Measurements from ENCODE around the gene RNF182. TPM values are rescaled to one million over a fixed set of nuclear protein-coding genes. Genes with fewer than 3 reads are reported as not detected.

The RNF182 gene
- total RNA-seq, 2 experiments from 2014 or later = not detected

DNA sequence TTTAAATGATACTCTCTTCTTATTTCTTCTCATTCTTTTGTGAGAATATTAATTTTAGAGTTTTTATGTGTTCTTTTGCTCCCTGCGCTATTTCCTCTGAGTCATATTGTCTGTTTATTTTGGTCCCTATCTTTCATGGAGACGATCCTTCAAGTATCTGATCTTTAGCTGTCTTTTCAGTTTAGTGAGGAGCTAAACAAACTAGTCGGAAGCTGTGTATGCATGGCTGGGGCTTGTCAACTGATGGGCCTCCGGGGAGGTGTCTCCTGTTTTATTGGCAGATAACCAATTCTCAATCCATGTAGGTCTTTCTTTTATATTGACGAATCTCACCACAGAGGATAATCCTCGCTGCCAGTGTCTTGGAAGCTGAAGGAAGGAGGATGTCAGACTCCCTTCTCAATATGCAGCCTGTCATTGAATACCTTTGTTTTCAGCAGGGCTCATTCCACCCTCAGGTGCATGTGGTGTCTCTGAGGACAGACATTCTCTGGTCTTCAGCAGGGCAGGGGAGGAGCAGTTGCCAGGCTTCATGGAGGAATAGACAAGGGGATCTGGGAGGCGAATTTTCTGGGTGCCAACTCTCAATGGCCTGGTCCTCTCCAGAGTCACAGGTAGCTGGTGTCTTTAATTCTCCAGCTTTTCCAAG, 64.9 kb downstream of the RNF182 start:
- H3K36me3 Mint-ChIP-seq (ENCODE audit: low read depth) = no peaks in the 10 kb centered on the region
- peaks cover 39% of the 10 kb centered on the region for H3K27me3 Mint-ChIP-seq
- no peak overlapping the region for H3K27ac Mint-ChIP-seq
- no peak overlapping the region for H3K4me3 Mint-ChIP-seq
- ATAC-seq (no peak), DNase-seq (no peak)
- POLR2A ChIA-PET = no interaction called here
- CTCF ChIA-PET = interaction anchor here (1.2 kb wide), 1 partner anchor 81 kb away, joined by 3 read pairs; no protein-coding TSS in a partner anchor
- no peaks in the 10 kb centered on the region for H3K9me3 Mint-ChIP-seq (ENCODE audit: low read depth)
- H3K4me1 Mint-ChIP-seq = no peaks in the 10 kb centered on the region
- intact Hi-C loops (cut with DNase I, micrococcal nuclease) = no loop called here

GRCh38 chr6:13990796-13991195, 66.0 kb downstream of the RNF182 start:
- intact Hi-C loops (cut with DNase I, micrococcal nuclease) = no loop called here
- Mint-ChIP-seq H3K36me3 (ENCODE audit: low read depth) (no peaks in the 10 kb centered on the region), H3K4me3 (no peak overlapping the region), H3K27me3 (peaks cover 43% of the 10 kb centered on the region), H3K27ac (no peak overlapping the region), H3K9me3 (ENCODE audit: low read depth) (no peaks in the 10 kb centered on the region), H3K4me1 (no peaks in the 10 kb centered on the region)
- ChIA-PET POLR2A (no interaction called here), CTCF (interaction anchor here (1.0 kb wide), 1 partner anchor 82 kb away, joined by 3 read pairs; no protein-coding TSS in a partner anchor)
- no peak for DNase-seq
- ATAC-seq = no peak

- Mint-ChIP-seq H3K9me3 (ENCODE audit: low read depth) (no peaks in the 10 kb centered on the region), H3K4me3 (no peak overlapping the region), H3K27ac (no peak overlapping the region), H3K36me3 (ENCODE audit: low read depth) (no peaks in the 10 kb centered on the region), H3K4me1 (no peaks in the 10 kb centered on the region), H3K27me3 (peaks cover 41% of the 10 kb centered on the region)
- ATAC-seq (no peak), DNase-seq (no peak)
- intact Hi-C loops (cut with DNase I, micrococcal nuclease) = no loop called here
- CTCF ChIA-PET = interaction anchor here (1.0 kb wide), 1 partner anchor 83 kb away, joined by 3 read pairs; no protein-coding TSS in a partner anchor
- POLR2A ChIA-PET = no interaction called here
These were observed 66.6 kb downstream of the RNF182 start for GRCh38 chr6:13991393-13991792.

GRCh38 chr6:13992417-13993055, 67.8 kb downstream of the RNF182 start:
- CTCF ChIA-PET = interaction anchor here (0.6 kb wide), 1 partner anchor 115 kb away, joined by 3 read pairs; no protein-coding TSS in a partner anchor

GRCh38 chr6:13993416-13993815, 68.7 kb downstream of the RNF182 start:
- intact Hi-C loops (cut with DNase I, micrococcal nuclease) = no loop called here
- Mint-ChIP-seq H3K4me1 (no peaks in the 10 kb centered on the region), H3K27me3 (peaks cover 32% of the 10 kb centered on the region), H3K27ac (no peak overlapping the region), H3K9me3 (ENCODE audit: low read depth) (no peaks in the 10 kb centered on the region), H3K4me3 (no peak overlapping the region), H3K36me3 (ENCODE audit: low read depth) (no peaks in the 10 kb centered on the region)
- ChIA-PET CTCF (interaction anchor here (0.7 kb wide), 1 partner anchor 83 kb away, joined by 3 read pairs; no protein-coding TSS in a partner anchor), POLR2A (no interaction called here)
- no peak for ATAC-seq
- DNase-seq = no peak

More at GRCh38 chr6:13992417-13993055, 67.8 kb downstream of the RNF182 start:
- ATAC-seq (no peak), DNase-seq (no peak)
- H3K36me3 Mint-ChIP-seq (ENCODE audit: low read depth) = no peaks in the 10 kb centered on the region
- intact Hi-C loops (cut with DNase I, micrococcal nuclease) = no loop called here
- H3K4me1 Mint-ChIP-seq = no peaks in the 10 kb centered on the region
- POLR2A ChIA-PET = no interaction called here
- no peaks in the 10 kb centered on the region for H3K9me3 Mint-ChIP-seq (ENCODE audit: low read depth)
- H3K4me3 Mint-ChIP-seq = no peak overlapping the region
- H3K27me3 Mint-ChIP-seq = peaks cover 35% of the 10 kb centered on the region
- H3K27ac Mint-ChIP-seq = no peak overlapping the region

GRCh38 chr6:13998356-13998755, 73.6 kb downstream of the RNF182 start:
- intact Hi-C loops (cut with DNase I, micrococcal nuclease) = no loop called here

DNA sequence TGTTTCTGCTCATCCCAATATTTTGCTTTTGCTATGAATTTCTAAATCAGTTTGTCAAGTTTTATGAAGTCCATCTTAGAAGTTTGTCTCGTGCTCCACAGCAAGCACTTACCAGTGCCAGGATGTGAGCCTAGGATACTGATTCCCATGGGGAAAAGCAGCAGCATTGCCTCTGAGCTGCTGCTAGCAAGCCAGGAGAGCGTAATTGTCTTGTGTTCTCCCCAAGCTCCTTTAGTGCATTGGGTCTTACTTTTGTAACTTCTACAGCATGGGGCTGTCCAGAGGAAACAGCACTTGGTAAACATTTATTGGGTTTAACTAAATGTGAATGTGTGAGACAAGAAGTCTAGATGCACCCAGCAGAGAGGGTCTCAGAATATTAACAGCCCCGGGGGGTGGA, 76.1 kb downstream of the RNF182 start:
- no peaks in the 10 kb centered on the region for H3K9me3 Mint-ChIP-seq (ENCODE audit: low read depth)
- no peaks in the 10 kb centered on the region for H3K36me3 Mint-ChIP-seq (ENCODE audit: low read depth)
- peaks cover 6% of the 10 kb centered on the region for H3K27me3 Mint-ChIP-seq
- ATAC-seq (no peak), DNase-seq (no peak)
- H3K4me3 Mint-ChIP-seq = no peak overlapping the region
- H3K27ac Mint-ChIP-seq = no peak overlapping the region
- POLR2A ChIA-PET = no interaction called here
- CTCF ChIA-PET = interaction anchor here (0.6 to 0.7 kb wide), 2 partner anchors 35 to 109 kb away, joined by 3 to 4 read pairs; no protein-coding TSS in a partner anchor
- no peaks in the 10 kb centered on the region for H3K4me1 Mint-ChIP-seq
- intact Hi-C loops (cut with DNase I, micrococcal nuclease) = no loop called here

More at GRCh38 chr6:13998356-13998755, 73.6 kb downstream of the RNF182 start:
- Mint-ChIP-seq H3K9me3 (ENCODE audit: low read depth) (no peaks in the 10 kb centered on the region), H3K27ac (no peak overlapping the region), H3K4me1 (no peaks in the 10 kb centered on the region), H3K36me3 (ENCODE audit: low read depth) (no peaks in the 10 kb centered on the region), H3K27me3 (peaks cover 20% of the 10 kb centered on the region), H3K4me3 (no peak overlapping the region)
- ATAC-seq = no peak
- ChIA-PET CTCF (interaction anchor here (0.6 to 1.3 kb wide), 3 partner anchors 40 to 136 kb away, joined by 3 to 5 read pairs (median 4); no protein-coding TSS in a partner anchor), POLR2A (no interaction called here)
- no peak for DNase-seq

DNA sequence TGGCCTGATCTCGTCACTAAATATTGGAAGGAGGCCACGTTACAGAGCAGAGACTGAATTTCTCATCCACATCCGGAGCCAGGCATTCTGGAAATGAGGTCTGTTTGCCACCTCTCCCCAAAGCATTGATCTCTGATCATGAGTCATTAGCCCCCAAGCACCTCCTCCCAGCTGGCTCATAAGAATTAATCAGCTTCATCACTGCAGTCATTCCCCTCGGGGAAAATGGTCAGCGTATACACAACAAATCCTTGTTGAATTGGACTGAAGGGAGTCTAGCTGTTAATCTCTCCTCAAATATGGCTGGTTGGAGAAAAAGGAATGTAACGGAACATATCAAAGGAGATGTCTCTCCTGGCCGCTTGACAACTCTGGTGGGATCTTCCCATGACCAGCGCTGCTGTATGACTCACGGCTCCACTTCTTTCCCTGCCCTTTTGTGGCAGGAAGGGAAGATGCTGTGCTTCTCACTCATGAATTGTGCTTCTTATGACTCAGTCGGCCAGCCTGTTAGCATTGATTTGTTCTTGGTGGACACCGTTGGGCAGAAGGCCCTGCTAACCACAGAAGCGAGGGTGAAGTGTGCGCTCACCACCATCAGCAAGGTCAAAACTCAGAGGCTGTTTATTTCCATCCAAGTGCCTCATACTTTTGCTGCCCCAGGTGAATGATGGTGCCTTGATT, 76.7 kb downstream of the RNF182 start:
- DNase-seq (no peak), ATAC-seq (no peak)
- Mint-ChIP-seq H3K27ac (no peak overlapping the region), H3K4me1 (no peaks in the 10 kb centered on the region), H3K36me3 (ENCODE audit: low read depth) (no peaks in the 10 kb centered on the region), H3K27me3 (peaks cover 6% of the 10 kb centered on the region), H3K9me3 (ENCODE audit: low read depth) (no peaks in the 10 kb centered on the region), H3K4me3 (no peak overlapping the region)
- ChIA-PET POLR2A (no interaction called here), CTCF (interaction anchor here (0.6 to 0.7 kb wide), 3 partner anchors 34 to 1768 kb away, joined by 3 to 4 read pairs (median 3); no protein-coding TSS in a partner anchor)
- intact Hi-C loops (cut with DNase I, micrococcal nuclease) = no loop called here

GRCh38 chr6:14002176-14002947, 77.6 kb downstream of the RNF182 start:
- Mint-ChIP-seq H3K9me3 (ENCODE audit: low read depth) (no peaks in the 10 kb centered on the region), H3K4me3 (no peak overlapping the region), H3K36me3 (ENCODE audit: low read depth) (no peaks in the 10 kb centered on the region), H3K27me3 (peaks cover 8% of the 10 kb centered on the region), H3K4me1 (no peaks in the 10 kb centered on the region), H3K27ac (no peak overlapping the region)
- ATAC-seq (no peak), DNase-seq (peak; percentile 9)
- CTCF ChIA-PET = interaction anchor here (0.6 kb wide), 1 partner anchor 1768 kb away, joined by 3 read pairs; no protein-coding TSS in a partner anchor
- POLR2A ChIA-PET = no interaction called here
- intact Hi-C loops (cut with DNase I, micrococcal nuclease) = no loop called here

- Mint-ChIP-seq H3K9me3 (ENCODE audit: low read depth) (no peaks in the 10 kb centered on the region), H3K27ac (no peak overlapping the region), H3K27me3 (peaks cover 5% of the 10 kb centered on the region), H3K4me1 (no peaks in the 10 kb centered on the region), H3K36me3 (ENCODE audit: low read depth) (no peaks in the 10 kb centered on the region), H3K4me3 (no peak overlapping the region)
- DNase-seq (no peak), ATAC-seq (no peak)
- ChIA-PET POLR2A (no interaction called here), CTCF (no interaction called here)
- intact Hi-C loops (cut with DNase I, micrococcal nuclease) = no loop called here
These were observed 79.5 kb downstream of the RNF182 start for GRCh38 chr6:14004258-14004657.

DNA sequence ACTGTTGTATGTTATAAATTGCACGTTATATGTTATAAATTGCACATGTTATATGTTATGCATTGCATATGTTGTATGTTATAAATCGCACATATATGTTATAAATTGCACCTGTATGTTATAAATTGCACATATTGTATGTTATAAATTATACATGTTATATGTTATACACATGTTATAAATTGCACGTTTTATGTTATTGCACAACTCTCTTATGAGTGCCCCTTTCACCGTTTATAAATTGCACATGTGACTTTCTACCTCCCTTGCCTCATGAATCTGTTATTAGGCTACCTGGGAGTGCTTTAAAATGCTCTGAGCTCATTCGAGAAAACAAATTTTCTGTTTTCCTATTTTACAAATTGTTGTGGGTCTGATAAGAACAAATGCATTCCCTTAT, 84.1 kb downstream of the RNF182 start:
- CTCF ChIA-PET = interaction anchor here (0.6 kb wide), 1 partner anchor 38 kb away, joined by 3 read pairs; no protein-coding TSS in a partner anchor

More for the DNA sequence above, 84.1 kb downstream of the RNF182 start:
- ATAC-seq (no peak), DNase-seq (no peak)
- POLR2A ChIA-PET = no interaction called here
- no peaks in the 10 kb centered on the region for H3K4me1 Mint-ChIP-seq
- H3K9me3 Mint-ChIP-seq (ENCODE audit: low read depth) = no peaks in the 10 kb centered on the region
- no peak overlapping the region for H3K4me3 Mint-ChIP-seq
- intact Hi-C loops (cut with DNase I, micrococcal nuclease) = no loop called here
- H3K27ac Mint-ChIP-seq = no peak overlapping the region
- no peaks in the 10 kb centered on the region for H3K36me3 Mint-ChIP-seq (ENCODE audit: low read depth)
- peaks cover 10% of the 10 kb centered on the region for H3K27me3 Mint-ChIP-seq

Measured in activated CD4-positive, alpha-beta T cell treated with anti-CD3 and anti-CD28 coated beads for 36 hours (primary cell).